Mucosa of stomach (tissue), 1 donor: ENCODE results near the gene RCL1.

Source experiments
- H3K27me3 ChIP-seq: one replicate; pipeline ENCODE4 v1.7.0; 2013; ENCODE audit warnings: mild to moderate bottlenecking, low read length; ENCODE audit not compliant: control insufficient read depth, insufficient read depth
- H3K36me3 ChIP-seq: one replicate; pipeline ENCODE4 v1.7.0; 2013; ENCODE audit warnings: low read length; ENCODE audit not compliant: control insufficient read depth, insufficient read depth
- H3K4me1 ChIP-seq: one replicate; pipeline ENCODE4 v1.7.0; 2013; ENCODE audit warnings: mild to moderate bottlenecking, low read length; ENCODE audit not compliant: control insufficient read depth, insufficient read depth
- H3K4me3 ChIP-seq: one replicate; pipeline ENCODE4 v1.7.0; 2013; ENCODE audit warnings: low read length
- H3K9ac ChIP-seq: one replicate; pipeline ENCODE4 v1.7.0; 2013; ENCODE audit warnings: mild to moderate bottlenecking, low read length, moderate library complexity
- H3K9me3 ChIP-seq: one replicate; pipeline ENCODE4 v1.7.0; 2013; ENCODE audit warnings: mild to moderate bottlenecking, low read length, moderate library complexity; ENCODE audit not compliant: control insufficient read depth
- donor health status: Pancreatic carcinoma.

The RCL1 gene

DNA sequence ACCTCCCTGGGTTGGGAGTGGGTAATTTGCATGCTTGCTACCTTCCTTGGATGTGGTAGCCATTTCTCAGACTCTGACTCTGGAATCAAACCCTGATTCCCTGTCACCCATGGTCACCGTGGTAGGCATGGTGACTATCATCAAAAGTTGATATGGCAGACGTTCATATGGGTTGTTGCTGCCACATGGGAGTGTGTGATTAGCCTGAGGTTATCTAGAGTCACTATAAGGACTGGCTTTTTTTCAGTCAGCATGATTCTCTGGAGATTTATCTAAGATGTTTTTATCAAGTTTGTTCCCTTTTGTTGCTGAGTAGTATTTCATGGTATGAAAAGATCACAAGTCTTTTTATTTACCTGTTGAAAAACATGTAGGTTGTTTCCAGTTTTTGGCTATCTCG lies 7.0 kb downstream of the RCL1 start:
- peaks cover 20% of the 10 kb centered on the region for H3K4me1 ChIP-seq
- no peak overlapping the region for H3K4me3 ChIP-seq
- H3K9me3 ChIP-seq: no peaks in the 10 kb centered on the region
- no peaks in the 10 kb centered on the region for H3K27me3 ChIP-seq
- no peaks in the 10 kb centered on the region for H3K36me3 ChIP-seq
- no peak overlapping the region for H3K9ac ChIP-seq

GRCh38 chr9:4801156-4801555 lies 8.4 kb downstream of the RCL1 start:
- Histone ChIP-seq H3K27me3 (no peaks in the 10 kb centered on the region), H3K9ac (no peak overlapping the region), H3K9me3 (no peaks in the 10 kb centered on the region), H3K4me1 (peaks cover 20% of the 10 kb centered on the region), H3K36me3 (no peaks in the 10 kb centered on the region), H3K4me3 (no peak overlapping the region)

DNA sequence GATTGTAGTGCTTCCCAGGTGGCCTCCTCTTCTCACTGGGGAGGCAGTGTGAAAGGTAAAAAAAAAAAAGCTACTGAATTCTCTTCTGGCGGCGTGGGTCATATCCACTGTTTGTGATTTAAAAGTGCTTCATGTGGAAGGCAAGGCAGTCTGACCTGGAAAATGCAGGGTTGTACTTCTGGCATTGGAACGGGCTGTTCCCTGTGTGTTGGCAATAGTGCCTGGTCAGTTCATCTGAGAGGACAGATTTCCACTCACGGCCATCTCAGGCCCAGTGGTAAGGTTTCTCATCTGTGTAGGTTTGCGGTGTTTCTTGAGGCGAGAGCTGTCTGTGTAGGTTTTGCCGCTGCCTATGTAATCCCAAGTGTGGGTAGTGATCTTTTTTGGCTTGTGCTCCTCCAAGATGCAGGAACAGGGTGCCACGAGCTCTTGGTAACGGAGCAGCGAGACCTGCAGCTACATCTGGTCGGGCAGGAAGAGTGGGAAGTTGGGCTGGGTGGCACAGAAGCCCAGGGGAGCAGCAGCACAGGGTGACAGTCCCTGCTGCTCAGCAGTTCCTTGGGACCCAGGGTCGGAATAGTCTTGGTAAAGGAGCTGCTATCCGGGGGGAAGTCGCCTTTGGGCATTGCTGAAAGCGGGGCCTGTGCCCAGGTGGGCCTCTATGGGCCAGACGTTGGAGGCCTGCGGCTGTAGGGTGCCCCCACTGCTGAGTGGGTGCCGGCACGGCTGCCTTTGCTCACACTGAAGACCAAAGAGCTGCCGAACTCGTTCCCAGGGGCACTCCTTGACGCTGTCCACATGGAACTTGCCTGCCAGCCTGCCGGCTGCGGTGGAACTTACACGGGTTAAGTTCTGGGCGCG lies 11.2 kb downstream of the RCL1 start:
- no peak overlapping the region for H3K4me3 ChIP-seq

GRCh38 chr9:4804531-4805016 lies 11.8 kb downstream of the RCL1 start:
- Histone ChIP-seq H3K4me1 (no peaks in the 10 kb centered on the region), H3K27me3 (no peaks in the 10 kb centered on the region), H3K9ac (no peak overlapping the region), H3K36me3 (no peaks in the 10 kb centered on the region), H3K9me3 (no peaks in the 10 kb centered on the region), H3K4me3 (no peak overlapping the region)

More for the DNA sequence above, 11.2 kb downstream of the RCL1 start:
- H3K4me1 ChIP-seq: peaks cover 5% of the 10 kb centered on the region
- no peaks in the 10 kb centered on the region for H3K27me3 ChIP-seq
- H3K9ac ChIP-seq: no peak overlapping the region
- H3K36me3 ChIP-seq: no peaks in the 10 kb centered on the region
- H3K9me3 ChIP-seq: no peaks in the 10 kb centered on the region

DNA sequence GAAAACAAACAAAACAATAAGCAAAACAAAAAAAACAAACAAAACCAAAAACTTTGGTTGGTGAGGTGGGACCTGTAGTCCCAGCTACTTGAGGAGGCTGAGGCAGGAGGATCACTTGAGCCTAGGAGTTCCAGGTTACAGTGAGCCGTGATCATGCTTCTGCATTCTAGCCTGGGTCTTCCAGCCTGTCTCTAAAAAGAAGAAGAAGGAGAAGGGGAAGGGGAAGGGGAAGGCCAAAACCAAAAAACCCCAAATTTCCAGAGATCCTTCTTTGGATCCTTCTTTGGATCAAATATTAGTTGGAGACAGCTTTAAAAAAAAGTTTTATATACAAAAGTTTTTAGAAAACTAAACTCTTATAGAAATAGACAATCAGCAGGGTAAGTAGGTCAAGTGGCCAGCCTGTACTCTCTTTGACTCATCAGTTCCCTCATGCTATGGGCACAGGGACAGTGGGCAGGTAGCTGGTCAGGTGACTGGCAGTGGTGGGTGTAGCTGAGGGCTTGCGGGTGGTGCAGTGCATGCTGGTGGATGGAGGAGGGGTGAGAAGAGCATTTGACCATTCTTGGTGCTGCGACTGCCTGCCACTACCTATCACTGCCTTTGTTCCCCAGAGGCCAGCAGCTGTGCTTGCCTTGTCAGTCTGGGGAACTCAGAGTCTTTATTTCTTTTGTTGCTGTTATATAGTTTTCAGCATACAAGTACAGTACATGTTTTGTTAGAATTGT lies 12.6 kb downstream of the RCL1 start:
- no peaks in the 10 kb centered on the region for H3K27me3 ChIP-seq
- no peaks in the 10 kb centered on the region for H3K4me1 ChIP-seq
- no peaks in the 10 kb centered on the region for H3K9me3 ChIP-seq
- H3K9ac ChIP-seq: no peak overlapping the region
- H3K4me3 ChIP-seq: no peak overlapping the region
- H3K36me3 ChIP-seq: no peaks in the 10 kb centered on the region

GRCh38 chr9:4810565-4810964 lies 17.8 kb downstream of the RCL1 start:
- H3K9ac ChIP-seq: no peak overlapping the region

GRCh38 chr9:4811824-4812223 lies 19.1 kb downstream of the RCL1 start:
- Histone ChIP-seq H3K9ac (no peak overlapping the region), H3K4me3 (no peak overlapping the region), H3K4me1 (peaks cover 20% of the 10 kb centered on the region), H3K27me3 (no peaks in the 10 kb centered on the region), H3K36me3 (no peaks in the 10 kb centered on the region), H3K9me3 (no peaks in the 10 kb centered on the region)

More at GRCh38 chr9:4810565-4810964, 17.8 kb downstream of the RCL1 start:
- Histone ChIP-seq H3K36me3 (no peaks in the 10 kb centered on the region), H3K4me1 (peaks cover 14% of the 10 kb centered on the region), H3K9me3 (no peaks in the 10 kb centered on the region), H3K4me3 (no peak overlapping the region), H3K27me3 (no peaks in the 10 kb centered on the region)

GRCh38 chr9:4812858-4813257 lies 20.1 kb downstream of the RCL1 start:
- H3K4me1 ChIP-seq: peaks cover 20% of the 10 kb centered on the region
- no peak overlapping the region for H3K9ac ChIP-seq
- no peaks in the 10 kb centered on the region for H3K36me3 ChIP-seq
- H3K27me3 ChIP-seq: no peaks in the 10 kb centered on the region
- H3K4me3 ChIP-seq: no peak overlapping the region
- H3K9me3 ChIP-seq: no peaks in the 10 kb centered on the region

GRCh38 chr9:4814913-4815312 lies 22.2 kb downstream of the RCL1 start:
- Histone ChIP-seq H3K27me3 (no peaks in the 10 kb centered on the region), H3K4me1 (peaks cover 20% of the 10 kb centered on the region), H3K4me3 (no peak overlapping the region), H3K36me3 (no peaks in the 10 kb centered on the region), H3K9ac (no peak overlapping the region), H3K9me3 (no peaks in the 10 kb centered on the region)

- no peaks in the 10 kb centered on the region for H3K36me3 ChIP-seq
- H3K27me3 ChIP-seq: no peaks in the 10 kb centered on the region
- peaks cover 20% of the 10 kb centered on the region for H3K4me1 ChIP-seq
- peak overlapping the region; percentile 6 for H3K4me3 ChIP-seq
- H3K9ac ChIP-seq: peak overlapping the region; percentile 48
- no peaks in the 10 kb centered on the region for H3K9me3 ChIP-seq
Observed at GRCh38 chr9:4815381-4815956, 22.7 kb downstream of the RCL1 start.

- Histone ChIP-seq H3K4me3 (no peak overlapping the region), H3K36me3 (no peaks in the 10 kb centered on the region), H3K4me1 (peaks cover 11% of the 10 kb centered on the region), H3K27me3 (no peaks in the 10 kb centered on the region), H3K9ac (no peak overlapping the region), H3K9me3 (no peaks in the 10 kb centered on the region)
Observed at GRCh38 chr9:4820168-4820567, 27.4 kb downstream of the RCL1 start.

- no peak overlapping the region for H3K9ac ChIP-seq
Observed at GRCh38 chr9:4821133-4821532, 28.4 kb downstream of the RCL1 start.

More at GRCh38 chr9:4821133-4821532, 28.4 kb downstream of the RCL1 start:
- Histone ChIP-seq H3K9me3 (no peaks in the 10 kb centered on the region), H3K27me3 (no peaks in the 10 kb centered on the region), H3K36me3 (no peaks in the 10 kb centered on the region), H3K4me3 (no peak overlapping the region), H3K4me1 (peaks cover under 1% of the 10 kb centered on the region)
